H1 (cell line): ENCODE data around the gene PHTF1. TPM values are rescaled to one million over a fixed set of nuclear protein-coding genes. Genes with fewer than 3 reads are reported as not detected.

ENCODE experiments used
- BACH1 ChIP-seq: IDR thresholded peaks from 2 replicates; pipeline ENCODE4 v1.6.1; 2012; ENCODE audit warnings: low read length, improper control_type of control experiment
- FOSL1 ChIP-seq: IDR thresholded peaks from 2 replicates; pipeline ENCODE4 v1.6.1; 2011; ENCODE audit warnings: mild to moderate bottlenecking, low read depth, low read length, moderate library complexity; ENCODE audit not compliant: insufficient read depth
- MAX ChIP-seq: IDR thresholded peaks from 2 replicates; pipeline ENCODE4 v1.6.1; 2012; ENCODE audit warnings: inconsistent platforms
- RXRA ChIP-seq: IDR thresholded peaks from 2 replicates; pipeline ENCODE4 v1.6.1; 2011; ENCODE audit warnings: low read depth, mild to moderate bottlenecking, low read length, moderate library complexity; ENCODE audit not compliant: insufficient read depth
- polyA plus RNA-seq, 7 experiments: library from polyadenylated mRNA; depleted of rRNA in 3 of 7; stranded (reverse) in 5 of 7; unstranded in 2 of 7; fragments of >200 nt in 5 of 7; fragments of 200-250 nt in 2 of 7; gene quantifications; 1 replicate in 5 of 7; 2 replicates in 1 of 7; 4 replicates in 1 of 7; pipeline versions ENCODE4 v1.2.1 to v1.2.3, GENCODE V29; 2011 to 2013; ENCODE audit warnings: missing spikeins in 2 of 7, mixed read lengths in 2 of 7
- total RNA-seq: library from RNA; stranded (reverse); fragmentation: NEBNext Ultra II Directional; extraction: Animal tissue kit (Norgen Biotek cat#: 25700); gene quantifications from 2 replicates; pipeline ENCODE4 v1.2.1, GENCODE V29; 2021

The PHTF1 gene
- total and polyA plus RNA-seq, 2 of the 8 experiments (the other 6 are each of a cell fraction or from before 2014, with no cell fraction given): 9.1 to 26.9 TPM

- no peak for TF ChIP-seq RXRA
- TF ChIP-seq MAX: no peak
- no peak for TF ChIP-seq FOSL1
- TF ChIP-seq BACH1: no peak
These were observed 86.8 kb downstream of the PHTF1 start (continued) for GRCh38 chr1:113672491-113672890.
